Activated naive CD4-positive, alpha-beta T cell treated with anti-CD3 and anti-CD28 coated beads, Interleukin-2, amount 50 U/mL, for 72 hours (primary cell): ENCODE measurements around the gene C4orf50. TPM values are rescaled to one million over a fixed set of nuclear protein-coding genes. Genes with fewer than 3 reads are reported as not detected.

ENCODE experiments used
- ATAC-seq, 2 donors: fragments of 150-1000 bp; cut with Tn5 transposase; 2 replicates each; pipeline ENCODE4 v1.10.0; 2021; ENCODE audit warnings: mild to moderate bottlenecking in 2 of 2, moderate library complexity in 2 of 2
- DNase-seq, 2 donors: peaks; one replicate each; pipeline ENCODE4 v3.0.0; 2021 to 2022; ENCODE audit warnings: low spot score in 2 of 2
- H3K27ac Mint-ChIP-seq, 2 donors: one replicate each; pipeline ENCODE4 v1.8.0; 2022; ENCODE audit warnings: mild to moderate bottlenecking in 2 of 2, mixed read lengths in 2 of 2
- H3K36me3 Mint-ChIP-seq, 2 donors: one replicate each; pipeline ENCODE4 v1.8.0; 2022; ENCODE audit warnings: mixed read lengths in 2 of 2
- H3K9me3 Mint-ChIP-seq, 2 donors: one replicate each; pipeline ENCODE4 v1.8.0; 2022; ENCODE audit warnings: mixed read lengths in 2 of 2
- total RNA-seq, 2 donors: library from RNA; stranded (reverse); gene quantifications; one replicate each; pipeline ENCODE4 v1.2.3, GENCODE V29; 2022

C4orf50 gene
- total RNA-seq, 2 donors from 2014 or later: 0.12 TPM; not detected in 1

DNA sequence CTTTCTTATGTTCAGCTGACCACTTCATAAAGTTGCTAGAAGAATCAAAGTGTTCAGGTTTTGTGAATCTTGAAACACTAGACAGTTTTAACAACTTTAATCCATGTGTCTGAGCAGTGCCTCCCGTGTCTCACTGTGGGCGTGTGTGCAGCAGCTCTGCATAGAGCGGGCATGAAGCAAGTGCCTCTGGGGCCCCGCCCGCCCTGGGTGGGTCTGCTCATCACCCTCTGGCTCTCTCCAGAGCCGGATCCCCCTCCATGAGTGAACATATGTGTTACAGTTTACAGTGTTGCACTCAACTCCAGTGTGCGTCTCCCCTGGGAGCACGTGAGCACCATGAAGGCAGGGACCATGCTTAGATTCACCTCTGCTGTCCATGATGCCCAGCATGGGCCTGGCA, 87.8 kb downstream of the C4orf50 start:
- Mint-ChIP-seq H3K27ac (peak overlapping the region in 1 of 2 donors; percentile 57), H3K36me3 (no peaks in the 10 kb centered on the region), H3K9me3 (no peaks in the 10 kb centered on the region)
- ATAC-seq (no peak), DNase-seq (no peak)

DNA sequence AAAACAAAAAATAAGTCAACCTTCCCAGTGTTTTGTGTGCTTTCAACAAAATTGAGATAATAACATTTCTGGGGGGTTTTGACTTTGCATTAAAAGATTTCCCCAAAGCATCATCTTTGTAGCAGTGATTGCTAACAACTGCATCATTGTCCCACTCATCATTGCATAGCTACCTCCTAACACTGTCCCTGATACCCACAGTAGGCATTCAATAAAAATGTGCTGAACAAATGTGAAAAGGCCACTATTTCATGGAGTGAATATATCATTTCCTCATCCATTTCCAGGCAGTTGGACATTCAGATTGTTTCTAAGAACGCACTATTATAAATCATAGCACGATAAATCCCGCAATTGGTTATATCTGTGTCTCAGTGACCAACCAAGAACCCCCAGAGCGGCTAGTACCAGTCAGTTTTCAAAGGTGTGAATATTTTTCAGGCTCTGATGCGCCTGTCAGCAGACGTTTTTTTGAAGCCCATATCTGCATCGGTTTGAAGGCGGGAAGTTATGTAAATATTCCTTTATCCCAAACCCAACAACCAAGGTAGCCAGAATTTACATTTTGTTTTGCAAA, 89.3 kb downstream of the C4orf50 start:
- Mint-ChIP-seq H3K9me3 (no peaks in the 10 kb centered on the region), H3K36me3 (no peaks in the 10 kb centered on the region), H3K27ac (no peak overlapping the region)
- DNase-seq (no peak), ATAC-seq (no peak)

DNA sequence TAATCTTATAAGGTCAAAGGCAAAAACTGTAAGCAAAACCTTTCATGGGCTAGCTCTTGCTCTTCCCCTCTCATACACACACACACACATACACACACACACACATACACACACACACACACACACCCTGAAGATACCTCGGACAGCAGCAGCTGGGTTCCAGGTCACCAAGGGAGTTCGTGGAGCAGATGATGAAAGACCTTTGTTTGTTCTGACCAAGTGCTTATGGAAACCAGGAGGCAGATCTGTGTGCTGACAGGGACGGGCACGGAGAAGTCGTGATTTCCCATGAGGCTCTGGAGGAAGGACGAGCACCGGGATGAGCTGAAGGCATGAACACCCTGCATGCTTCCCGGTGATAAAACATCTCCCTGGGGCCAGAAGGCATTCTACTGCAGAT, 90.0 kb downstream of the C4orf50 start:
- DNase-seq (no peak), ATAC-seq (no peak)
- no peaks in the 10 kb centered on the region for H3K9me3 Mint-ChIP-seq

DNA sequence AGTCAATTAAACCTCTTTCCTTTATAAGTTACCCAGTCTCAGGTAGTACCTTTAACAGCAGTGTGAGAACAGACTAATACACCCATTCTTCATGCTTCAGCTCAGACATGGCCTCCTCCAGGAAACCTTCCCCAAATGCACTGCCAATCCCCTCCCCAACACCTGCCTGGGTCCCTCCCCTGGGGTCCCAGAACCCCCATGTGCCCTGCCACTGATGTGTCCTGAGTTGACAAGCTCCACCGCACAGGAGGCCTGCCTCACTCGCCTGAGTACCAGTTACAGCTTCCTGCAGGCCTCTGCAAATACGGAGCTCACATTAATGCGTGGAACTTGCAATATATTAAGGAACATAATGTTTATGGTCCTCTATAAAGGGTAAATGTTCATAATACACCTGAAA, 90.5 kb downstream of the C4orf50 start:
- no peak overlapping the region for H3K27ac Mint-ChIP-seq
- peaks cover 3 to 4% of the 10 kb centered on the region in 2 donors for H3K9me3 Mint-ChIP-seq
- no peak for DNase-seq
- H3K36me3 Mint-ChIP-seq: no peaks in the 10 kb centered on the region
- ATAC-seq: no peak

More for the DNA sequence above, 90.0 kb downstream of the C4orf50 start:
- Mint-ChIP-seq H3K27ac (no peak overlapping the region), H3K36me3 (no peaks in the 10 kb centered on the region)

DNA sequence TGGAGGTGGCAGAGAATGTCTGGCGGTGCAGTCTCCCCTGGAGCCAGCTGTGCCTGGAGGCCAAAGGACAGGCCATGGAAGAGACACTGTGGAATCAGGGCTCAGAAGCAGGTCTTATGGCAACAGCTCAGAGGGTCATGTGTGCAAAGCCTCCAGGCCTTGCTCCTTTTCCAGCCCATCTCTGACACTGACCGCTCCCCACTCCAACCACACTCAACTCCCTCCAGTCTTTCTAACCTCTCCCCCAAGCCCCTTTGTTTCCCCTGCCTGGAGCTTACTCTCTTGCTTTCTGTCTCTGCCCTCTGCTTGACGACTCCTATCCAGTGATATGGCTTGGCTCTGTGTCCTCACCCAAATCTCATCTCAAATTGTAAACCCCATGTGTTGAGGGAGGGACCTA, 91.1 kb downstream of the C4orf50 start:
- H3K27ac Mint-ChIP-seq: no peak overlapping the region

DNA sequence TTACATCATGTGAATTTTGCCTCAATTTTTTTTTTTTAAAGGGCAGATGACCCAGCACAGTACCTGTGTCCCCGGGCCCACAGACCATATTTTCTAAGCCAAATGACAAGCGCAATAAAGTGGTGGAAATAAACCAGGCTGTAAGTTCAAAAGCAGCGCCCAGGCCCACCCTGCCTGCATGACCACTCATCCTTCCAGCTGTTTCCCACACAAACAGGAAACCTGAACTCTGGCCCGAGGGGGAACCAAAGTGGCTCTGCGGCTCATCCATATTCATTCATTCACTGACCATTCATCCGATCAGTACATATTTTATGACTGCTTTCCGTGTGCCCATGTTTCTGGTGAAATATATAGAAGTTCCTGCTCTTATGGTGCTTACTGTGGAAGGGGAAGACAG, 91.6 kb downstream of the C4orf50 start:
- H3K27ac Mint-ChIP-seq: no peak overlapping the region

More for the DNA sequence above, 91.1 kb downstream of the C4orf50 start:
- peaks cover 3 to 4% of the 10 kb centered on the region in 2 donors for H3K9me3 Mint-ChIP-seq
- DNase-seq (no peak), ATAC-seq (no peak)
- H3K36me3 Mint-ChIP-seq: no peaks in the 10 kb centered on the region

DNA sequence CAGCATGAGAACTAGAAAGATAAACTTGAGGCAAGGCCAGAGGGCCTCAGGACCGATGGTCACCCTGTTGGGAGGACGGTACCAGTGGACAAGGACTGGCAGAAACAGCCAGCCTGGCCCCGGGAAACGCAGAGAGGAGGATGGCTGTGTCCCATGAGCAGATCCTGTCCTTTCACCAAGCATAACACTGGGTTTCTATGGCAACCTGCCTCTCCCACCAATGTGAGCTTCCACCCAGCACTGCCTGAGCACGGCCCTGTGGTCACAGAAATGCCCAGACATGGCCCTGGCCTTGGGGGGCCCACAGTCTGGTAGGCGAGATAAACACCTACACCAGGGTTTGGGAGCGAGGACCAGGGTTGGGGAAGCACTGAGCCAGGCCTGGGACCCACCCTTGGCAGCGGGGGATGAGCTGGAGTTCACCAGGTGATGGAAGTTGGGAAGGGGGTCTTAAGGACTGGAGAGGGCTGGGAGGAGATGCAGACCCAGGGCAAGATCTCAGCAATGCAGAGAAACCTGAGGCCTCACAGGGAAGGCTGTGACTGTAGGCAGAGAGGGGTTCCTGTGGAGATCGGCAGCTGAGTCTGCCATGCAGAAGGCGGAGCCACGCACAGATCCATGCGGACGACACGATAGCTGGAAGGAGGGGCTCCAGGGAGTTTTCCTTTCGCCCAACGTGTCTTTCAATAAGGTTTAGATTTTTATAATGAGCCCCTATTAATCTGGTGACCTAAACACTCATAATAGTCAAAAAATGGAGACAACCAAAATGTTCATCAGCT, 92.6 kb downstream of the C4orf50 start:
- ATAC-seq (no peak), DNase-seq (no peak)
- no peak overlapping the region for H3K27ac Mint-ChIP-seq
- H3K9me3 Mint-ChIP-seq: peaks cover 3 to 4% of the 10 kb centered on the region in 2 donors
- no peaks in the 10 kb centered on the region for H3K36me3 Mint-ChIP-seq

More for the DNA sequence above, 91.6 kb downstream of the C4orf50 start:
- Mint-ChIP-seq H3K36me3 (no peaks in the 10 kb centered on the region), H3K9me3 (peaks cover 3 to 4% of the 10 kb centered on the region in 2 donors)
- no peak for DNase-seq
- no peak for ATAC-seq

DNA sequence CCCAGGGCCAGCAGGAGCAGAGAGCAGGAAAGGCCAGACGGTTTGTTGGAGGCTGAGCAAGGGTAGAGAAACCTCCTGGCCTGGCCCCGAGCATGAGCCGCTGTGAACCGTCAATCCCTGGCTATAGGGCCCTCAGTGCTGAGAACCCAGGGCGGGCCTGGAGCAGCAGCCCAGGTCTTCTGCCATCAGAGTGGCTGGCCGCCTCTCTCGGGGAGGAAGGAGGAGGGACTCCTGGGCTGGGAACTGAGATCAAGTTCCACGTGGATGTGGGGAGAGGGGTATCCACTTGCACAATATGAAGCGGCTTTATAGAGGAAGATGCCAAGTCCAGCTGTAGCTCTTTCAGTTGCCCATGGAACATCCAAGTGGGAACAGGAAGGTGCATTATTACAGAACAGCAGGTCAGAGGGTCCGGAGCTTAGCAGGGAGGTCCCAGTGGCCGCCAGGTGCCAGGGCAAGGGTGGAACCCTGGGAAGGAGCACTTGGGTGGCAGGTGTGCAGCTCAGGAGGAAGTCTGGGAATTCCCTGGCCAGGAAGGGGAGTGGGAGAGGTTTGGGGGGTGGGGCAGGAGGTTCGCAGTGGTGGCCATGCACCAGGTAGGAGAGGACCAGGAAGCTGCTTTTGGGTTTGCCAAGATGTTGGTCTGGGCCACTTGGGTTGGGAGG, 93.6 kb downstream of the C4orf50 start:
- no peak overlapping the region for H3K27ac Mint-ChIP-seq
- DNase-seq: no peak
- peaks cover 3 to 4% of the 10 kb centered on the region in 2 donors for H3K9me3 Mint-ChIP-seq
- no peak for ATAC-seq
- no peaks in the 10 kb centered on the region for H3K36me3 Mint-ChIP-seq

DNA sequence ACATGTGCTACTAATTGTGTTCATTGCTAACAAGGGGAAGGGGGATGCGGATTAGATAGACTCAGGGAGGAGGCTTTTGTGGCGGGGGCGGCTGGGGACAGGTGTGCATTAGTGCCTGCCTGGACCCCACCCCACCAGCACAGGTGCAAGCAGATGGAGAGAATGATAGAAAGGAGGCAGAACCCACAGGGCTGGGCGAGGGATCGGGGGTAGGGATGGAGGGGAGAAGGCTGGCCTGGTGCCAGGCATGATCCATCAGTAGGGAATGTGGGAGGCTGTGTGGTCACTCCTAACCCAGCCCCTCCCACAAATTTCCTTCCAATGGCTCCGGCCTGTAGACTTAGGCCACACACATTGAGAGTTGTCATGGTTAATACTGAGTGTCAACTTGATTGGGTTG, 94.9 kb downstream of the C4orf50 start:
- no peak for ATAC-seq

DNA sequence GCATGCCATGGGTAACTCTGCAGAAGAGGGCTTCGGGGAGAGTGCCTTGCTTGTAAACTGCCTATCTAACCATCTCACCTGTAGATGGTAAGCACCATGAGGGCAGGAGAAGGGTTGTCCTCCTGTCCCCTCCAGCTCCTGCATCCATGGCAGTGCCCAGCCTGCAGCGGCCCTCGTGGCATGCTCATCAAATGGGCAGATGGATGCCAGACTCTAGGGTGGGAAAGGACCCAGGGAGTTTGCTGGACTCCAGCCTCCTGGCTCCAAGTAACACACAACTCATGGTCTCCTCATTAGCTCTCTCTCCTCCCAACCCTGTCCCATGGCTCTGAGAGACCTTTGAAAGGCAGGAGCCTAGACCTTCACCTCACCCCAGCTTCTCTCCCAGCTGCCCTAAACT, 95.7 kb downstream of the C4orf50 start:
- Mint-ChIP-seq H3K36me3 (no peaks in the 10 kb centered on the region), H3K9me3 (peaks cover 3 to 4% of the 10 kb centered on the region in 2 donors), H3K27ac (no peak overlapping the region)
- DNase-seq (no peak), ATAC-seq (no peak)

More for the DNA sequence above, 94.9 kb downstream of the C4orf50 start:
- Mint-ChIP-seq H3K9me3 (peaks cover 3 to 4% of the 10 kb centered on the region in 2 donors), H3K27ac (no peak overlapping the region), H3K36me3 (no peaks in the 10 kb centered on the region)
- DNase-seq: no peak

DNA sequence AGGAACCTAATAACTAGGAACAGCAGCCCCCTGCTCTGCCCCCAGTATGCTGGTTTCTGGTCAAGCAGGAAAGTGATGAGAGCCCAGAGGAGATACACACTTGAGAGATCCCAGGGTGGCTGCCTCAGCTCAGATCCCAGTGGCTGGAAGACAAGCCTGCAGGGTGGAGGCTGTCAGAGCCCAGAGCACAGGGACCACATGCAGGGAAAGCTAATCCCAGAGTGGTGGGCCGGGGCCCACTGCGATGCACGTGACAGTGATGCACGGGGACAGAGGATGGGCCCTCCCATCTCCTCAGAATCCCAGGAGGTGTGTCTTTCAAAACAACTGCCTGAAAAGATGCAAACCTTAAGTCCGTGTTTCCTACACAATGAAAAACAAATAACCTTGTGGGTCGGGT, 96.2 kb downstream of the C4orf50 start:
- no peaks in the 10 kb centered on the region for H3K36me3 Mint-ChIP-seq
- peaks cover 3 to 4% of the 10 kb centered on the region in 2 donors for H3K9me3 Mint-ChIP-seq
- ATAC-seq (no peak), DNase-seq (no peak)
- H3K27ac Mint-ChIP-seq: no peak overlapping the region

DNA sequence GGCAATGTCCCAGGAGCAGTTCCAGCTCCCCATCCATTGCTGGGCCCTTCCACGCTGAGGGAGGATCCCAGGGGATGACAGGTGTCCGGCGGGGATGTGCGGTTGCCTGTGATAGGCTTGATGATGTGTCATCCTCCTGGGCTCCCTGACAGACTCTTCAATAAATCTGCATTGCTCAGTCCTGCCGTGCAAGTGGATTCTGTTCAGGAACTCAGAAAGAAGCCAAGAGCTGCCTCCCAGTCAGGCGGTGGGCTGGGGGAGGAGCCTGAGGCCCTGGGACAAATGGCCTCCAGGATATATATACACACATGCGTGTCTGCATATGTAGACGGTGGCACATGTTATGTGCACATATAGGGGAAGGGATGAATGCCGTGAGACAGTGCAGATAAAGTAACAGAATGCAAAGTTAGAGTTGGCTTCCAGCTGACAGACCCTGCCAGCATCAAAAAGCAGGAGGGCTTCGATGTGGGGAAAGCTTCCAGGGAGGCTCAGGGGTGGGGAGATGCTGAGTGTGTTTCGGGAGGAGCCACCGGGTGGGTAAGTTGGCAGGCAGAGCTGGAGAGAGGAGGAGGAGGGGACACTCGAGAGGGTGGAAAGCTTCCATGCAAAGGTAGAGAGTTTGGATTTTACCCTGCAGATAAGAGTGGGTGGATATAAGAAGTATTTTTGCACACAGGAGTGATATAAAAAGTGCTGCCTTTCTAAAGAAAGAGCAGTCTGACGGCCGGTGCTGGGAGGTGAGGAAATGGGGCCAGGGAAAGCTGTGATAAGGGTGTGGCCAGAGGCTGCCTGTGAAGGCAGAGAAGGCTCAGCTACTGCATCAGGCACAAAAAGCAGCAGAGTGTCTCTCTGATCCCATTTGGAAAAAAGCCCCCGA, 96.9 kb downstream of the C4orf50 start:
- H3K27ac Mint-ChIP-seq: no peak overlapping the region
- H3K36me3 Mint-ChIP-seq: no peaks in the 10 kb centered on the region
- peaks cover 3 to 4% of the 10 kb centered on the region in 2 donors for H3K9me3 Mint-ChIP-seq
- DNase-seq (no peak), ATAC-seq (no peak)

DNA sequence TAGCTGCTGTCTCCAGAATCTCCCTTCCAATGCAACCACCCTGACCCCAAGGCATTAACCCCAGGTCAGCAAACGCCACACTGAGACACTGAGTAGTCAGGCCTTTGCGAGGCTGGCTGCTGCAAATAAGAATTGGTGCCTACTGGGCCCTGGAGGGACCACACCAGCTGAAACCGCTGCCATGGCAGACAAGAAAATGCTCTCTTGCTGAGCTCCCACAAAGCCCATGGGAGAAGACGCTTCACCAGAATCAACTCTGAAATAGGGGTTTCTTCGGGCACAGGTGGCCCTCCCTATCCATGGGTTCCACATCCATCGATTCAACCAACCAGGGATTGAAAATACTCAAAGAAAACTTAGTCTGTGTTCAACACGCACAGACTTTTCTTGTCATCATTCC, 98.7 kb downstream of the C4orf50 start:
- ATAC-seq (no peak), DNase-seq (no peak)
- no peaks in the 10 kb centered on the region for H3K36me3 Mint-ChIP-seq
- no peak overlapping the region for H3K27ac Mint-ChIP-seq
- H3K9me3 Mint-ChIP-seq: peaks cover 7% of the 10 kb centered on the region in 2 donors

DNA sequence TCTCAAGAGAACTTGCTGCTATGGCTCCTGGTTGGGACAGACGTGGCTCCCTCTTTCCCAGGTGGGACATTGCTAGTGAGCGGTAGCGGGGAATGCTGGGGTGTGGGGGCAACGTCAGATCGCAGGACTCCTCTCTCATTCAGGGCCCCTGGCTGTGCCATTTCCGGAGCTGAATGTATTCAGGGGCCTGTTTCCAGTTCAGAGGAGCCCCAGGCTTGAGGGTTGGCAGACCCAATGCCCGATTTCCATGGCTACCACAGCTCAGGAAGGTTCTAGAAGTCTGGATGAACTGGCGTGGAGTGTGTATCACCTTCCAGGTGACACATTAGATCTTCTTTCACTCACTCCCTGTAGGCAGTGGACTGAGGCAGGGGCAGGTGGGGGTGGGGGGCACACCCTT, 99.2 kb downstream of the C4orf50 start:
- no peak for ATAC-seq
- no peak overlapping the region for H3K27ac Mint-ChIP-seq
- H3K36me3 Mint-ChIP-seq: no peaks in the 10 kb centered on the region
- no peak for DNase-seq
- peaks cover 7% of the 10 kb centered on the region in 2 donors for H3K9me3 Mint-ChIP-seq

DNA sequence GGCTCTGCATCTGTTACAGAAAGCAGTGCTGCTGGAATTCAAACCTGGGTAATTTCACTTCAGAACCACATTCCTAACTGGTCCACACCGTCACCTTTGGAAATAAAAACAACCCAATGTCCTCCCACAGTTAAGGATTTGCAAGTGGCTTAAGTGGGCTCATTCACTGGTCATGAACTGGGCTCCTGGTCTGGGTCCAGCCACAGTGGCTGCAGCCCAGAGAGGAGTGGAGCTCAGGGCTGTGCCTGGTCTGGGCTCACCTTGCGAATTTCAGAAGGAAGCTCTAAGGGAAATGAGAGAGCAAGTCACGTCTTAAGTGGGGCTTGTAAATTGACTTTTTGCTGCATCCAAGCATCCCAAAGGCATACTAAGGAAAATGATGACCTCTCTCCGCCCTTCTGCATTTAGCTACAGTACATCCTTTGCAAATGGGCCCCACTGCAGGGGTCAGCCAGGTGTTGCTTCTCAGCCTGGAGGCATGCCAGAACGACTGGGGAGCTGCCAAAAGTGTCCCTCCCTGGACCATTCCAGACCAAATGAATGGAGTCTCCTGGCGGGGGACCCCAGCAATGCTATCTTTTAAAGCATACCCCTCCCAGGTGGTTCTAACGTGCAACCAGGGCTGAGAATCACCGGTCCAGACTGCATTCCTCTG, 99.8 kb downstream of the C4orf50 start:
- H3K27ac Mint-ChIP-seq: no peak overlapping the region
- no peak for DNase-seq
- no peaks in the 10 kb centered on the region for H3K36me3 Mint-ChIP-seq
- H3K9me3 Mint-ChIP-seq: peaks cover 7% of the 10 kb centered on the region in 2 donors
- no peak for ATAC-seq

DNA sequence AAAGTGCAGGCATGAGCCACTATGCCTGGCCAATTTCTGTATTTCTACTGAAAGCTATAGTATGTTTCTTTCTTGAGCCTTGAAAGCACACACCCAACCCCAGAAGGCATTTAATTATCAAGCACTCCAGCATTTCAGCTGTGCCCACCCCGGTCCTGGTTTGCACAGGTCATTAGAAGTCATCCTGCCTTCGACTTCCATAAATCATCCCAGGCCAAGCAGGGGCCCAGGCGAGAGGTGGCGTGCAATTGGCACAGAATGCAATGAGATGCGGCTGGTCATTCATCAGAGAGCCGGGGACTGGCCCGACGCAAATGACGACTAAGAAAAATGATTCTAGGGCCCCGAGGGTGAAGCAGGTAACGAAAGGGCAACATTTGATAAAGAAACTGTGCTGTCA, 100.6 kb downstream of the C4orf50 start:
- ATAC-seq (no peak), DNase-seq (no peak)
- H3K36me3 Mint-ChIP-seq: no peaks in the 10 kb centered on the region
- H3K27ac Mint-ChIP-seq: no peak overlapping the region
- H3K9me3 Mint-ChIP-seq: peaks cover 3 to 4% of the 10 kb centered on the region in 2 donors
